HG03066 (cell line): ENCODE data around the gene PRUNE2.
"Not testable (repeated sequence)": the region's sequence is repeated elsewhere in the genome, so short reads cannot be mapped to it uniquely, and the experiment has no call there.

Experiments
- ATAC-seq: cut with Tn5 transposase; IDR thresholded peaks from one replicate; pipeline ENCODE4 v1.9.1; 2021; ENCODE audit warnings: low read depth; ENCODE audit not compliant: unreplicated experiment

The PRUNE2 gene

GRCh38 chr9:76609285-76610010 lies 296.5 kb downstream of the PRUNE2 start:
- ATAC-seq: no peak

GRCh38 chr9:76608575-76609273 lies 297.2 kb downstream of the PRUNE2 start:
- ATAC-seq: no peak

- ATAC-seq: no peak
Measured at GRCh38 chr9:76607730-76608436, 298.0 kb downstream of the PRUNE2 start.

- peak; percentile 97 for ATAC-seq
Measured at GRCh38 chr9:76605321-76605900, 300.5 kb downstream of the PRUNE2 start.

- ATAC-seq: no peak
Measured at GRCh38 chr9:76603931-76604570, 301.9 kb downstream of the PRUNE2 start.

GRCh38 chr9:76603448-76603895 lies 302.4 kb downstream of the PRUNE2 start:
- ATAC-seq: no peak

GRCh38 chr9:76602199-76602598 lies 303.7 kb downstream of the PRUNE2 start:
- ATAC-seq: no peak

- ATAC-seq: no peak
Measured at GRCh38 chr9:76600007-76600615, 305.8 kb downstream of the PRUNE2 start.

- no peak for ATAC-seq
Measured at GRCh38 chr9:76598981-76599380, 306.9 kb downstream of the PRUNE2 start.

GRCh38 chr9:76595645-76596044 lies 310.3 kb downstream of the PRUNE2 start:
- no peak for ATAC-seq

GRCh38 chr9:76594764-76595424 lies 311.0 kb downstream of the PRUNE2 start:
- ATAC-seq: no peak

GRCh38 chr9:76593961-76594735 lies 311.8 kb downstream of the PRUNE2 start:
- not testable (repeated sequence) for ATAC-seq

GRCh38 chr9:76592974-76593347 lies 313.0 kb downstream of the PRUNE2 start:
- no peak for ATAC-seq

- no peak for ATAC-seq
Measured at GRCh38 chr9:76592091-76592973, 313.6 kb downstream of the PRUNE2 start.

- no peak for ATAC-seq
Measured at GRCh38 chr9:76591256-76591950, 314.5 kb downstream of the PRUNE2 start.

GRCh38 chr9:76588316-76588715 lies 317.6 kb downstream of the PRUNE2 start:
- ATAC-seq: no peak
